ENCODE results near the gene ABHD2.

Gene ABHD2

DNA sequence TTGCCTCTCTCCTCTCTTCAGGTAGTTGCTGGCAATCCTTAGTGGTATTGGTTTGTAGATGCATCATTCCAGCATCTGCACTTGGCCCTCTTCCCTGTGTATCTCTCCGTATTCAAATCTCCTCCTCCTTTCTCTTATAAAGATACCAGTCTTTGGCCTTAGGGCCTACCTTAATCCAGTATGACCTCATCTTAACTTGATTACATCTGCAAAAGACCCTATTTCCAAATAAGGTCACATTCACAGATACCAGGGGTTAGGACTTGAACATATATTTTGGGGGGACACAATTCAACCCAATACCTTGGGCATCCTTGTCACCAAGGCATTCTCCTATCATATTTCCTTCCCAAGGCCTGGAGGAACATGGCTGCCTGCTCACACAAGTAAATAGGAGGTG lies 22.0 kb upstream of the ABHD2 start:
- Mint-ChIP-seq H3K27ac (no peak overlapping the region), H3K4me1 (no peaks in the 10 kb centered on the region), H3K27me3 (ENCODE audit: low read depth) (peaks cover 4% of the 10 kb centered on the region), H3K9me3 (peaks cover 38% of the 10 kb centered on the region), H3K36me3 (ENCODE audit: low read depth) (peaks cover 4% of the 10 kb centered on the region), H3K4me3 (no peak overlapping the region)
- TF ChIP-seq, protein P1, sequence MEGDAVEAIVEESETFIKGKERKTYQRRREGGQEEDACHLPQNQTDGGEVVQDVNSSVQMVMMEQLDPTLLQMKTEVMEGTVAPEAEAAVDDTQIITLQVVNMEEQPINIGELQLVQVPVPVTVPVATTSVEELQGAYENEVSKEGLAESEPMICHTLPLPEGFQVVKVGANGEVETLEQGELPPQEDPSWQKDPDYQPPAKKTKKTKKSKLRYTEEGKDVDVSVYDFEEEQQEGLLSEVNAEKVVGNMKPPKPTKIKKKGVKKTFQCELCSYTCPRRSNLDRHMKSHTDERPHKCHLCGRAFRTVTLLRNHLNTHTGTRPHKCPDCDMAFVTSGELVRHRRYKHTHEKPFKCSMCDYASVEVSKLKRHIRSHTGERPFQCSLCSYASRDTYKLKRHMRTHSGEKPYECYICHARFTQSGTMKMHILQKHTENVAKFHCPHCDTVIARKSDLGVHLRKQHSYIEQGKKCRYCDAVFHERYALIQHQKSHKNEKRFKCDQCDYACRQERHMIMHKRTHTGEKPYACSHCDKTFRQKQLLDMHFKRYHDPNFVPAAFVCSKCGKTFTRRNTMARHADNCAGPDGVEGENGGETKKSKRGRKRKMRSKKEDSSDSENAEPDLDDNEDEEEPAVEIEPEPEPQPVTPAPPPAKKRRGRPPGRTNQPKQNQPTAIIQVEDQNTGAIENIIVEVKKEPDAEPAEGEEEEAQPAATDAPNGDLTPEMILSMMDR (IDR thresholded peaks at IDR 0.05; ENCODE audit: unreplicated experiment in 3 of 3): no peak

DNA sequence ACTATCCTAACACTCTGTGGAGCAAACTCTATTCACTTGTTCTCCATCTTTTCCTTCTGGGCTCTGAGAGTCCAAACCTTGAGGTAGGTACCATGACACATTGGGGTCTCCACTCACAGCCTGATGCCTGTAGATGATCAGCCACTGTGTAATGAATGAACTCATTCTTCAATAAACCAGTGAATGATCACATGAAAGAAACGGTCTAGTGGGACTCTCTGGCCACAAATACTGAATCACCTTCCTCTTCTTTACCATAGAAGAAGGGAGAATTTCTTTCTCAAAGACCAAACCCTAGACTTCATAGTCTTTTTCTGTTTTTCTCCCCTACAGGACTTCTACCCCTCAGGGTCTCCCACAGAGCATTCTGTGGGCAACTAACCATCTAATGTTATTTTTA lies 20.5 kb upstream of the ABHD2 start:
- TF ChIP-seq, protein P1 (IDR thresholded peaks at IDR 0.05; ENCODE audit: unreplicated experiment in 3 of 3): no peak
- Mint-ChIP-seq H3K4me1 (no peaks in the 10 kb centered on the region), H3K4me3 (no peak overlapping the region), H3K27ac (no peak overlapping the region), H3K36me3 (ENCODE audit: low read depth) (peaks cover 4% of the 10 kb centered on the region), H3K27me3 (ENCODE audit: low read depth) (peaks cover 4% of the 10 kb centered on the region), H3K9me3 (peaks cover 38% of the 10 kb centered on the region)

DNA sequence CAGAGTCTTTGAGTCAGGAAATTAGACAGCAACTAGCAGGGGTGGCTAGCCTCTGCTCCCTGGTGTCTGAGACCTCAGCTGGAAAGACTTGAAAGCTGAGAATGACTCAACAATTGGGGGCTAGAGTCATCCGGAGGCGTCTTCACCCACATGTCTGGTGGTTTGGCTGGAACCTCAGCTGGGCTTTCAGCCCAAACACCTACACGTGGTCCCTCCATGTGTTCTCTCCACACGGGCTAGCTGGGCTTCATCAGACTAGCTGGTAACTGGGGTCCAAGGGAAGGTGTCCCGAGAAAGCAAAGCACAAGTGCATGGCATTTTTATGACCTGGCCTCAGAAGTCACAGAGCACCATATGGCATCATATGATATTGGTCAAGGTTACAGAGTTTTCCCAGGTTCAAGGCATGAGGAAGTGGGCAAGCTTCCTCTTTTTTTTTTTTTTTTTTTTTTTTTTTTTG lies 19.9 kb upstream of the ABHD2 start:
- Mint-ChIP-seq H3K27me3 (ENCODE audit: low read depth) (peaks cover 4% of the 10 kb centered on the region), H3K36me3 (ENCODE audit: low read depth) (peaks cover 4% of the 10 kb centered on the region), H3K27ac (no peak overlapping the region), H3K4me1 (no peaks in the 10 kb centered on the region), H3K4me3 (no peak overlapping the region), H3K9me3 (peaks cover 38% of the 10 kb centered on the region)
- TF ChIP-seq, protein P1 (IDR thresholded peaks at IDR 0.05; ENCODE audit: unreplicated experiment in 3 of 3): no peak

DNA sequence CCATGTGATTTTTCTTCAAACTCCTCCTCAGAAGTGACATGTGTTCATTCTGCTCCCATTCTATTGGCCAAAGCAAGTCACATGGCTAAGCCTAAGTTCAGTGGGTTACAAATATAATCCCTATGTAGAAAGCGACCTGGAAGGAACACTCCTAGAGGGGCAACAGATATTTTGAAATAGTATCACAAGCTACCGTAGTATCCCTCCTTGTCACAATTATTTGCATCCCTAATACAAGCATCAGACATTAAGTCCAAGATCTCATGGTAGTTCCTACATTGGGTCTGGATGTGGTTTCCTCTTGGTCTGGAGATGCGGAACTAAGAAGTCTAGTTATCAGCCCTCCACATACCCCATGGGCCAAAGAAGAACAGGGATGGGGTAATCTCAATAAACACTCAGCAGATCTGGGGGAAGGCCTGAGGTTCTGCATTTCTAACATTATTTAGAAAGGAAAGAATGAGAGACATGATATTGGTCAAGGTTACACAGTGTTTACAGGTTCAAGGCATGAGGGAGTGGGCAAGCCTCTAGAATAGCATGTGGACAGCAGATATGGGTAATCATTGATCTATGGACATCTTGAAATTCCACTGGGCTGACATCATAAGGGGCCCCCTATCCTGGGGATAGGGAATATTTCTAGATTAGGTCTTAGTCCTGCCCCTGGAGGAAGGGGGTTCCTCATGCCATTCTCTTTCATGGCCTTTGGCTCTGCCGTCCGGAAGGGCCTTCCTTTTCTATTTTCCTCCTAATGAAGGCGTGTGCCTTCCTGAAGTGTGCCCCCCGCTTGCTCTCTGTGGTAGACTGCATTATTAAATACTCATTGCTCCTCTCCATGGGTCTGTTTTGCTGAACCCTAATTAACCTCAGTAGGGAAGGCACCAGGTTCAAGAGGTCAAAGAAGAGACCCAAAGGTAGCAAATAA lies 17.8 kb upstream of the ABHD2 start:
- TF ChIP-seq, protein P1 (IDR thresholded peaks at IDR 0.05; ENCODE audit: unreplicated experiment in 3 of 3): no peak
- H3K36me3 Mint-ChIP-seq (ENCODE audit: low read depth): peaks cover 4% of the 10 kb centered on the region
- no peak overlapping the region for H3K27ac Mint-ChIP-seq
- H3K4me3 Mint-ChIP-seq: no peak overlapping the region
- H3K4me1 Mint-ChIP-seq: no peaks in the 10 kb centered on the region
- peaks cover 5% of the 10 kb centered on the region for H3K27me3 Mint-ChIP-seq (ENCODE audit: low read depth)
- H3K9me3 Mint-ChIP-seq: peaks cover 36% of the 10 kb centered on the region

DNA sequence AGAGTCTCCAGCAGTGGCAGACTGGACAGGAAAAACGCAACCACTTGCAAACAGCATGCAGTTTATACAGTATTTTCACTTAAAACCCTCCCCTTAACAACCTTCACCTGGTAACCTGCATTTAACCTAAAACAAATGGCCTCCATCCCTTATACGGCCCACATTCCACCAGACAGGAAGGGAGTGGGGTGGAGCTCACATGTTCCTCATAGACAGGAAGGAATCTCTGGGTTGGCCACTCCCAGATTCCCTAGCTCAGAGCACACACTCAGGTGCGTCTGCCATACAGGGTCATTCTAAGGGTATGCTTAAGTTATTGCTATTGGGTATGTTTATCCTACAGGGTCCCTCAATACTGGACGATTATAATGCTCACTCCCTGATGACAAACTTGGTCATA lies 16.8 kb upstream of the ABHD2 start:
- peaks cover 4% of the 10 kb centered on the region for H3K36me3 Mint-ChIP-seq (ENCODE audit: low read depth)
- peaks cover 26% of the 10 kb centered on the region for H3K9me3 Mint-ChIP-seq

More for the DNA sequence above, 16.8 kb upstream of the ABHD2 start:
- Mint-ChIP-seq H3K4me3 (no peak overlapping the region), H3K27ac (no peak overlapping the region), H3K4me1 (no peaks in the 10 kb centered on the region), H3K27me3 (ENCODE audit: low read depth) (peaks cover 7% of the 10 kb centered on the region)
- TF ChIP-seq, protein P1 (IDR thresholded peaks at IDR 0.05; ENCODE audit: unreplicated experiment in 3 of 3): no peak
